ENCODE data around the gene SRSF2. TPM values are rescaled to one million over a fixed set of nuclear protein-coding genes. Genes with fewer than 3 reads are reported as not detected.
"Not testable (repeated sequence)": the region's sequence is repeated elsewhere in the genome, so short reads cannot be mapped to it uniquely, and the experiment has no call there.

SRSF2 gene
- total RNA-seq, 1 donor from 2014 or later: 98.0 TPM

DNA sequence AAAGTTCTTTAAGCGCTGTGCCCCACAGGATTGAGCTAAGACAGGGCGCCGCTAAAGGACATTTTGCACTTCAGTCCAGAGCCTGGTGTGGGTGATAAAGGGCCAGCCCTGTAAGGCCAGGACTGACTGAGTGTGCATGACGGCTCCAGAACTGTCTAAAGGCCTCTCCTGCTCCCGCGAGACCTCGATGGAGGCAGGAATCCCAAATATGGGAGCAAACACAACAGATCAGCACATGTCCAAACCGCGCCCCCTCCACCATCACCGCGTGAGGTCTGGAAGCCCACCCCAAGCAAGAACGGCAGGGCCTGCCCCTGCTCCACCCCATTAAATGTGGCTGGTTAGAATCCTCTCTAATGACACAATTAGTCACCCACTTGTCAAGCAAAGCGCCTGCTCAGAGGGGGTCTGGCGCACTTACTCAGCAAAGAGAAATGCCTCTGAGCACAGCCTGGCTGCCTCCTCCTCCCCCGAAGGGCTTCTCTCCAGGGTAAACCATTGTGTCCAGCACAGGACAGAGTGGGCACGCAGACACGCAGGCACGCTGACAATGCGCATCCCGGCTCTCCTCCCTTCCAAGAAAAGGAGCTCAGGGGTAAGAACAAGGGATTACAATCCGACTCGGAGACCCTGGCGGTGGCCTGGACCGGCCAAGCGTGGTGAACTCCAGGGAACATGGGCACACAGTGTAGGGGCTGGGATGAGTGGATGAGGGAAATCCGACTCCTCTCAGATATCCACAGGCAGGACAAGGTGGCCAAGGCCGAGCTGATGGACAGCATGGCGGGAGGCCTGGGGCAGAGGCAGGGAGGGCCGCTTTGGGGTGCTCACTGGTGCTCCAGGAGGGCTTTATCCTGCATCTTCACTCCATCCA, 27.8 kb downstream of the SRSF2 start:
- peak; percentile 92 for DNase-seq (ENCODE audit: low spot score)
- intact Hi-C loops (cut with DNase I): loop anchor here (1.0 to 2.0 kb wide), 2 partner anchors 9 to 21 kb away; no protein-coding TSS in a partner anchor

DNA sequence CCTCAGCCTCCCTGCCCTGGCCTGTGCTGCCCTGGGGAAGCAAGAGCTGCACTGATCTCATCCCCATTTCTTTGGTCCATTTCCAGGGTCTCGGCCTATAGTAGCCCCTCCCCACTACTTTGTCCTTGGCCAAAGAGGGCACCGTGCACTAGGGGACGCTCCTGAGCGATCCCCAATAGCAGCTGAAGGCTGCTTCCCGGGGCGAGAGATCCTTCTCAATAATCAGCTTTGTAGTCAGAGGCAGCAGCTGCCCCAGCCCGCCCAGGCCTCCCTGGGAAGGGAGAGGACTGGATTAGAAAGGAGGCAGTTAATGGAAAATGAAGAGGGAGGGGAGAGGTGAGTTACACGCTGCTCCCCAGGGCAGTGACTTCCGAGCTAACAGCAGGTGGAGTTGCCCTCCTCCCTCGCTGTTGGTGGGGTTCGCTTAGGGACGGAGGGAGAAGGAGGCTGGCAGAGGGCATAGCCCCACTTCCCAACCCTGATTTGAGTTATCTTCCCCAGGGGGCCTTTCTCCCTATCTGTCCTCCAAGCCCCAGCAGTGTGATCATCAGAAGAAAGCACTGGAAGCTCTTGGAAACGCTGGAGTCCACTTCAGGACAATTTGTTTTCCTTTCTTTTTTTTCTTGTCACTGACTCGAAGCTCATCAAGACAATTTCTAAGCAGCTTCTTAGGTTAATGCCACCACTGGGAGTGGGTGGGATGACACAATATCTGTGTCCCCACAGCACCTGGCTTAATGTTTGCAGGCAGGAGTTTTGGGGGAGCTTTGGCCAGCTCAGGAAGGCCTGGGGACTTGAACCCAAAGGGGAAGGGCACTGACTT, 28.9 kb downstream of the SRSF2 start:
- DNase-seq (ENCODE audit: low spot score): no peak
- intact Hi-C loops (cut with DNase I): loop anchor here (2.0 kb wide), 1 partner anchor 19 kb away; no protein-coding TSS in a partner anchor

DNA sequence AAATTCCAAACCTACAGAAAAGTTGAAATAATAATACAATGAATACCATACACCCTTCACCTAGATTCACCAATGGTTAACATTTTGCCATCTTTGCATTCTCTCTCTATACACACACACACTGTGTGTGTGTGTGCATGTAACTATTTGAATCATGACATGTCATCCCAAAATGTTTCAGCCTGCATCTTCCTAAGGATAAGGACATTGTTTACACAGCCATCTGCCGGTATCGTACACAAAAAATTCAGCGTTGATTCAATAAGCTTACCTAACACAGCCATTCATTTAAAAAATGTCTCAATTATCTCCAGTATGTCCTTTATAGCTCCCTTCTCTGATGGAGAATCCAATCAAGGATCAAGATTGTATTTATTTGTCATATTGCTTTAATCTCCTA, 30.3 kb downstream of the SRSF2 start:
- no peak for DNase-seq (ENCODE audit: low spot score)
- intact Hi-C loops (cut with DNase I): no loop called here

DNA sequence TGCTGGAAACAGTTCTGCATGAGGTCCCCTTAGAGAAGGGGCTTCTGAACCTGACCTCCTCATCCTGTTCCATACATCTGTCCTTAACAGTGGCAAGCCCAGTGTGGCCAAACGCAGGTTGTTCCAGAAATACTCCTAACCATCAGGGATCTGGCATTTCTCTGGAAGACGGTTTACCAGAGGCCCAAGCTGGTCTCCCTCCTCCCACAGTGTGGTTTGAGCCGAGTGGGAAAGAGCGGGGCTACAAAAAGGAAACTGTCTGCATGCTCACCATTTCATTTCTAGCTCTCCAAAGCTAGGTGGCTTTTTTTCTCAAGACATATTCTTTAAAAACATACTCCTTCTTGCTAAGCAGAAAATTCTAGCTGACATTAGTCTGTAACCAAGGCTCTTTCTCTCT, 32.3 kb downstream of the SRSF2 start:
- DNase-seq (ENCODE audit: low spot score): no peak
- intact Hi-C loops (cut with DNase I): no loop called here

DNA sequence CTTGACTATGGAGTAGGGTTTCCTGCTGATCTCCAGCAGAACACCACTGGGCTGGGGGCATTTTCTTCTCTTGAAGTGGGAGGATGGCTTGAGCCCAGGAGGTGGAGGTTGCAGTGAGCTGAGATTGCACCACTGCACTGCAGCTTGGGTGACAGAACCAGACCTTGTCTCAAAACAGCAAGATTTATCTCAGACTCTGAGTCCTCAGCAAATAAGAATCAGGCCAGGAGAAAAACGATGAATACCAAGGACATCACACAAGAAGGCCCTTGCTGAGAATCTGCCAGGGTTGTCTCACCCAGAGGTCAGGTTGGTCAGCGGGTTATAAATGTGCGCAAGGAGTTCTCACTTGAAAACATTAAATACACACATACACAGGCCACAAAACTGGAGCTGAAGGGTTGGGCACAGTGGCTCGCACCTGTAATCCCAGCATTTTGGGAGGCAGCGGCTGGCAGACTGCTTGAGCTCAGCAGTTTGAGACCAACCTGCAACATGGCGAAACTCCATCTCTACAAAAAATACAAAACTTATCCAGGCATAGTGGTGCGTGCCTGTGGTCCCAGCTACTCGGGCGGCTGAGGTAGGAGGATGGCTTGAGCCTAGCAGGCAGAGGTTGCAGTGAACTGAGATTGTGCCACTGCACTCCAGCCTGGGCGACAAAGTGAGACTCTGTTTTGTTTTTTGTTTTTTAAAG, 34.0 kb downstream of the SRSF2 start:
- no peak for DNase-seq (ENCODE audit: low spot score)
- intact Hi-C loops (cut with DNase I): no loop called here

DNA sequence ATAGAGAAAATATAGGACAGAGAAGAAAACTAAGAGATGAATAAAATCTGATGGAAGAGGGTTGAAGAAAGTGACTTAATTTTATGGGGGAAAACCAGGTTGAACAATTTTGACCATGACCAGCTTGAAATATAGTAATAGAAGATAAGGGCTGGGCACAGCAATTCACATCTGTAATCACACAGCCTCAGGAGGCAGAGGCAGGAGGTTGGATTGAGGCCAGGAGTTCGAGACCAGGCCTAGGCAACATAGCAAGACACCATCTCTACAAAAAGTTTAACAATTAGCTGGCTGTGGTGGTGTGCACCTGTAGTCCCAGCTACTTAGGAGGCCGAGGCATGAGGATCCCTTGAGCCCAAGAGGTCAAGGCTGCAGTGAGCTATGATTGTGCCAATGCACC, 35.1 kb downstream of the SRSF2 start:
- intact Hi-C loops (cut with DNase I): no loop called here
- DNase-seq (ENCODE audit: low spot score): no peak

DNA sequence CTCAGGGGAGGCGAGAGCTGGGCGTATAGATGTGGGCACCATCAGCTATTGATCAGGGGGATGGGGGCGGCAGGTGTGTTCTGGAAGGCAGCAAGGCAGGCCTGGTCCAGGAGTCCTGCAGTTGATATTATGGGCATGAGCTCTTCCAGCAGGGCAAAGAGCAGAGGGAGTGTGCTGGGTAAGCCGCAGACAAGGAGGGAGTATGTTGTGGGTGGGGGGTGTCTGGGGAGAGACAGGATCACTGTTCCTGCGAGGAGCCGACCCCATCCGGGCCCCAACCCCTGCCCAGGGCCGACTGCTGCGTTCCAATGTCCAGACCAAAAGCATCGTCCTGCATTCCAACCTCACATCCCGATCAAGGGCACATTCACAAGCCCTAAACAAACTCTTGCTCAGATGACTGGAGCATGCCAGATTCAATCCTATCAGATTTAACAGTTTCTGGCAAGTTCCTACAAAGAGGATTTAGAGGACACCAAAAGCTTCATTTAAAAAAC, 35.6 kb downstream of the SRSF2 start:
- intact Hi-C loops (cut with DNase I): no loop called here
- no peak for DNase-seq (ENCODE audit: low spot score)

DNA sequence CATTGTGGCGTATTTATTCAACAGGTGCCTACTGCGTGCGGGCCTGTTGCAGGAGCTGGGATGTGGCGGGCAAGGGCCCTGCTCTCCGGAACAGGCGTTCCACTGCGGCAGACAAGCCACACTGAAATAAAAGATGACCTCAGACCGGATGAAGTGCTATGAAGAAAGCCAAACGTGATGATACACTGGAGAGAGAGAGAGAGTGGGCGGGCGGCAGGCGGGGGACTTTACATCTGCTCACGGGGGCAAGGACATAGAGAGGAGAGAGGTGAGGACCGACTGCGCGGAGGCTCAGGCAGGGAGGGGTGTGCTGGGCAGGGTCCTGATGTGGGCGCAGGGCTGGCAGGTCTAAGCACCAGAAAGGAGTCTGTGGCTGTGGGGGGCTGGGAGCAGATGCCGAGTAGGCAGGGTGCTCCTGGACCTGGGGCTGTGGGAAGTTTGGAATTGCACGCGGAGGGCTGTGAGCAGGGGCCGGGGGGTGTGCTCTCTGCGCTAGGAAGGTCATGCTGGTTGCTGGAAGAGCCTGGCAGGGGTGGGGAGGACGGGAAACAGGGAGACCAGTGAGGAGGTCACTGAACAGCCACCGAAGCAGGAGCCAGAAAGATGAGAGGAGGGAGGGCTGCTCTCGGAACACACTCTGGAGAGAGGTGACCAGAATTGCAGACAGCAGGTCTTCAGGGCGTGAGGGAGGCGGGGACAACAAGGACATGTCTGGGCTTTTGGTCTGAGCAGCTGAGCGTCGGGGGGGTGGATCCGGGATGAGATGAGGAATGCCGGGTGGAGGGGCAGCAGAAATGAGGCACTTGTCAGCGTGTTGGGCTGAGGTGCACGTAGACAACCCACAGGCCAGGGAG, 36.3 kb downstream of the SRSF2 start:
- DNase-seq (ENCODE audit: low spot score): no peak
- intact Hi-C loops (cut with DNase I): loop anchor here (1.0 kb wide), 2 partner anchors 8 to 13 kb away; no protein-coding TSS in a partner anchor

DNA sequence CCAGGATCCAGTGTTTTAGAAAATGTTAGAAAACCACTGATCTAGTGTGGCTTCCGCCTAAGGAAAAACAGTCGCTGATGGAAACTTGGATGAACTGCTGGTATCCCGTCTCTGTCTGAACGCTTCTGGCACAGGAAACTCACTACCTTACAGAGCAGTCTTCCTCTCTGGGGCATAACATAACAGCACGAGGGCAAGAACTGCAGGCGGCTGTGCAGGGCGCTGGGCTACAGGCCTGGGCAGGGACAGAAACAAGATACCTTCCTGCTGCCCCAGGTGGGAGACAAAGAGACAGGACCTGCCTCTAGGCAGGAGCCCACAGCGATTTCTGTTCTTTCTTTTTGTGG, 36.9 kb downstream of the SRSF2 start:
- intact Hi-C loops (cut with DNase I): loop anchor here (1.0 kb wide), 2 partner anchors 9 to 12 kb away; no protein-coding TSS in a partner anchor
- DNase-seq (ENCODE audit: low spot score): no peak

DNA sequence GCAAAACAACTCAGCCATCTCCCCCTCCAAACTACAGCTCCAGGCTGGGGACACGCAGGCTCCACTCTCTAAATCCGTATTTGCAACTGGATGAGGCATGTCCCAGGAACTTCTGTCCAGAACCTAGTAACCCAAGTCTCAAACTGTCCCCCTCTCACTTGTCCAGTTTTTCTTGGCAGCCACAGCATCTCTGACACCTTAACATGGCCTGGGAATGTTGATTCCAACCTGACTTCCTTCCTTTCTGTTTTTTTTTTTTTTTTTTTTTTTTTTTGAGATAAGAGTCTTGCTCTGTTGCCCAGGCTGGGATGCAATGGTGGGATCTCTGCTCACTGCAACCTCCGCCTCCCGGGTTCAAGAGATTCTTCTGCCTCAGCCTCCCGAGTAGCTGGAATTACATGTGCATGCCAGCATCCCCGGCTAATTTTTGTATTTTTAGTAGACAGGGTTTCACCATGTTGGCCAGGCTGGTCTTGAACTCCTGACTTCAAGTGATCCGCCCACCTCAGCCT, 38.6 kb downstream of the SRSF2 start:
- intact Hi-C loops (cut with DNase I); DNase-seq (ENCODE audit: low spot score): not testable (repeated sequence)

DNA sequence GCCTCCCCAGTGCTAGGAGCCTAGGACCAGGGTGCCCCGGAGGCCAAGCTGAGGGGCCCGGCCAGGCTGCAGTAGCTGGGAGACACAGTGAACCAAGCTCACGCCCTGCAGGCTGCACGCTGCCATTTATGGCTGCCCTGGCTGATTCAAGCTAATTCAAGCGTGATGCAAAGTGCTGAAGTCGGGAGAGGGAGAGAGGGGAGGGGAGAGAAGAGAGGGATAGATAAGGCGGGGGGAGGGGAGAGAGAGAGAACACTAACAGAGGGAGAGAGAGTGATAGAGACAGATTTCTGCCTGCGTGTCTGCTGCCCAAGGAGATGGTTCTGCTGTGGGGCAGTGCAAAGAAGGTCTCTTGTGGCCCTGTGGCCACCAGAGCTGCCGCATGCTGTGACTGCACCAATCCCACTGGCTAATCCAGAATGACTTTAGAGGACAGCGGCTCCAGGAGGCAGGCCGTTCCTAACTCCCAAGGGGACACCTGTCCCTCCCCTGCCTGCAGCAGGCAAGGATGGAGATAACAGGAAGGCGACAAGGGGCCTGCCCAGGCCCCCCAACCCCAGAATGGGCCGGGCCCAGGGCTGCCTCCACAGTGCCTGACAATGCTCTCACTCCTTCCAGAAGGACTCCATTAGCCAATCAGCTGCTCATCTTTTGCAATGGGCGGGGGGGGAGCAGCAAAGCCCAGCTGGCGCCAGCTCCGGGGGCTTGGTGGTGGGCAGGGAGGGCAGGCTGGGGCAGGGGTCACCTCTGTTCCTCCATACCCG, 39.2 kb downstream of the SRSF2 start:
- intact Hi-C loops (cut with DNase I): no loop called here
- no peak for DNase-seq (ENCODE audit: low spot score)

DNA sequence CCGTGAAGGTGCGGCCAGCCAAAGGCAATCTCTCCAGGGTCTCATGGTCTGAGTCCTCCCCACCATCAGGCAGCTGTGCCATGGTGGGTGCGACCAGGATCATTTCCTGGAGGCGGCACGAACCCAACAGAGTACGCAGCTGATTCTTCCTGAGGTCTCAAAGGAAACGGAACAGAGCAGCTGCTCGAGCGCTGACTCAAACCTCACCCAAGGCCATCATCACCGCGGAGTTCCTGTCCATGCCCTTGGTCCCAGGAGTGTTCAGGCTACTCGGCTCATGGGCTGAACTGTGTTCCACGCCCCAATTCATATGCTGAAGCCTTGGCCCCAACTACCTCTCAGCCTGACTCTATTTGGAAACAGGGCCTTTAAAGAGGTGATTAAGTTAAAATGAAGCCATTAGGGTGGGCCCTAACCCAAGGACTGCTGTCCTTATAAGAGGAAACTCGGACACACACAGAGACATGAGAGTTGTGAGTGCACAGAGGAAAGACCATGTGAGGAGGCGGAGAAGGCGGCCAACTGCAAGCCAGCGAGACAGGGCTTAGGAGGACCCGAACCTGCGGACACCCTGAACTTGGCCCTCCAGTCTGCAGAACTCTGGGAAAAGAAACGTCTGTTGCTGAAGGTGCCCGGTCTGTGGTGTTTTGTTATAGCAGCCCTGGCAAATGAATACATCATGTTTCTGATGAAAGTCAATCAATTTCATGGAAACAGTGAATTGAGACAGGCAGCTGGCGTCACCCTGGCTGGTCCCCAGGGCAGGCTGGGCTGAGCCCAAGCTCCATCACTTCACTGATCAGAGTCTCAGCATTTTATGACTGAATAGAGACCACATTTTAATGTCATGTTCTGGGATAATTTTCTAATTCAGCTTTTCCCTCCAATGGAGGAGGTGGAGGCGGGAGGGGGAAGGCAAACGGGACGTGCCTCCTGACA, 40.1 kb downstream of the SRSF2 start:
- intact Hi-C loops (cut with DNase I): no loop called here
- DNase-seq (ENCODE audit: low spot score): no peak

DNA sequence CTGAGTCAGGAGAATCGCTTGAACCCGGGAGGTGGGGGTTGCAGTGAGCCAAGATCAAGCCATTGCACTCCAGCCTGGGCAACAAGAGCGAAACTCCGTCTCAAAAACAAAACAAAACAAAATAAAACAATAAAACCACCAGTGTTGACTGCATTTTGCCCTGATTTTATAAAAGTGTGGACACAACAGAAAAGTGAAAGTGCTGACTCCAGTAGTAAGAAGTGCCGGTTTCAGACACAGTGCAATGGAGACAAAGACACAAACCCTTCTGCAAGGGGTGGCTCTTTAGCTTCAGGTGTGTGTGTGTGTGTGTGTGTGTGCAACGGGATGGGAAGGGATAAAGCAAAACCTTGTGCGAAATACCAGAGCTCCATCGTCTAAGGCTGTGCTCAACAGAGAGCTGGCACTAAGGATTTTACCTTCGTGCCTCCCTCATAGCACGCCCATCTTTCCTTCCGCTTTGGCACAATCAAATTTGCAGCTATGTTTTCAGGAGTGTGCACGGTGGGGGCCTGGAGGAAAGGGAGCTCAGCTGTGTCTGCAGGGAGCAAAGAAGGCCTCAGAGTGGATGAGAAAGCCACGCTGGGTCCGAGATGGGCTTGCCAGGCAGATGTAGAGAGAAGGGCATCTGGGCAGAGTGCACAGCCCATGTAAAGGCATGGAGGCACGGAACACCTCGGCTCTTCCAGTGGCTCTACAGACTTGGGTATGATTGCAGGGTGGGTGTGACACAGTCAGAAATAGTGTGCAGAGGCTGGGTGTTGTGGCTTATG, 41.9 kb downstream of the SRSF2 start:
- intact Hi-C loops (cut with DNase I): no loop called here
- no peak for DNase-seq (ENCODE audit: low spot score)

DNA sequence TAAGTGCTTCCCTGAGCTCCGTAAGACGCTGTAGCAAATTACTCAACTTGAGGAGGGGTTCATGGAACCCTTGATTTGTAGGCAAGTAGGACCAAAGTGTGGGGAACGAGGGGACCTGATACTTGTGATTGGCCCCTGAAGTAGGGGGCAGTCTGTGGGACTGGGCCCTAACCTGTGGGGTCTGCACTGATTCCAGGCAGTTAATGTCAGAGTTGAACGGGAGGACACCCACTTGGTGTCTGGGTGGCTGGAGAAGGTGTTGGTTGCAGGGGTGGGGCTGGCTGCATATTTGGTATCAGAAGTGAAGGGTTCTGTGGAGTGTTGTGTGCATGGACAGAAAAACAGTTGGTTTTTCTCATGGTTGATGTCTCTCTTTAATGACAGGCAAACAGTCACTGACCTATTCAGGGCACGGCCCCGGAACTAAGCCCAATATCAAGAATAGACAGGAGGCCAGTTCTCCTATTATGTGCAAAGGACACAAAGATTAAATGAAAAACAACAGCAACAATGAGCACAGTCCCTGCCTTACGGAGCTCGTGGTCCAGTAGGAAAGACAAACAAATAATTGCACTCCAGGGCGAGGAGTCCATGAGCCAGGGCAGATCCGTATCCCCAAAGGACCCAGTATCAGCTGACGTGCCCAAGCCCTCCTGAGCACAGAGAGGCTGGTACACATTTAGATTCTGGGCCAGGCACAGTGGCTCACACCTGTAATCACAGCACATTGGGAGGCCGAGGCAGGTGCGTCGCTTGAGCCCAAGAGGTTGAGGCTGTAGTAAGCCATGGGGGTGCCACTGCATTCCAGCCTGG, 45.5 kb downstream of the SRSF2 start:
- no peak for DNase-seq (ENCODE audit: low spot score)
- intact Hi-C loops (cut with DNase I): no loop called here

DNA sequence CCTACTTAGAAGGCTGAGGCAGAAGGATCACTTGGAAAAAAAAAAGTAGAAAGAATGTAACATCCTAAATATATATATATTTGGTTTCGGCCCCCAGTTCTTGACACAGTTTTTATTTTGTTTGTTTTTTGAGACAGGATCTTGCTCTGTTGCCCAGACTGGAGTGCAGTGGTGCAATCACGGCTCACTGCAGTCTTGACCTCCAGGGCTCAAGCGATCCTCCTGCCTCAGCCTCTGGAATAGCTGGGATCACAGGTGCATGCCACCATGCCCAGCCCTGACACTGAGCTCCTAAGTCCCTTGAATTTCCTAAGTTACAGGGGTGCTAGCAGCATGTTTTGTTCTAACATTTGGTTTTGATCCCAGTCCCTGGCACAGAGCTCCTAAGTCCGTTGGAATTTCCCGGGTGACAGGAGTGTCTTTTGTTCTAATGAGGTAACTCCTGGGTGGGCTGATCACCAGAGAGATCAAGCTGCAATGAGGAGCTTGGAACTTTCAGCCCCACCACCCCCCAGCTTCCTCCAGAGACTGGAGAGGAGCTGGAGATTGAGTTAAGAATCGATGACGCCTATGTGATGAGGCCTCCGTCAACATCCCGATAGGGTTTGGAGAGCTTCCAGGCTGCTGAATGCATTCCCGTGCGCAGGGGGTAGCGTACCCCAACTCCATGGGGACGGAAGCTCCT, 46.4 kb downstream of the SRSF2 start:
- intact Hi-C loops (cut with DNase I): no loop called here
- DNase-seq (ENCODE audit: low spot score): no peak

Data from cardiac septum (tissue), 1 donor.